Nephron (organoid): ENCODE results near the gene MKKS.

ENCODE experiments used
- H3K27ac Mint-ChIP-seq, 3 experiments: 2 replicates each; pipeline ENCODE4 v1.8.0; 2020; ENCODE audit warnings: mixed read lengths in 3 of 3, mild to moderate bottlenecking in 2 of 3, moderate library complexity in 1 of 3
- H3K27me3 Mint-ChIP-seq: 2 replicates; pipeline ENCODE4 v1.8.0; 2021; ENCODE audit warnings: low read depth, mild to moderate bottlenecking, moderate library complexity, mixed read lengths
- H3K36me3 Mint-ChIP-seq: 2 replicates; pipeline ENCODE4 v1.8.0; 2020; ENCODE audit warnings: low read depth, mixed read lengths
- H3K4me1 Mint-ChIP-seq: 2 replicates; pipeline ENCODE4 v1.8.0; 2020; ENCODE audit warnings: mixed read lengths
- H3K4me3 Mint-ChIP-seq, 3 experiments: 2 replicates each; pipeline ENCODE4 v1.8.0; 2020; ENCODE audit warnings: mild to moderate bottlenecking in 3 of 3, mixed read lengths in 3 of 3, moderate library complexity in 2 of 3
- H3K9me3 Mint-ChIP-seq: 2 replicates; pipeline ENCODE4 v1.8.0; 2020; ENCODE audit warnings: mixed read lengths
- TF ChIP-seq, protein P1 (sequence below), 3 experiments: fragments of 200-600 bp; sonication (generic); IDR thresholded peaks; one replicate each; pipeline ENCODE4 v1.5.0; 2021; ENCODE audit warnings: antibody characterized with exemption in 3 of 3; ENCODE audit not compliant: unreplicated experiment in 3 of 3

Gene MKKS

GRCh38 chr20:10360878-10361277 is 73.1 kb downstream of the MKKS start:
- no peak overlapping the region for H3K4me3 Mint-ChIP-seq
- H3K4me1 Mint-ChIP-seq = no peaks in the 10 kb centered on the region
- TF ChIP-seq, protein P1, sequence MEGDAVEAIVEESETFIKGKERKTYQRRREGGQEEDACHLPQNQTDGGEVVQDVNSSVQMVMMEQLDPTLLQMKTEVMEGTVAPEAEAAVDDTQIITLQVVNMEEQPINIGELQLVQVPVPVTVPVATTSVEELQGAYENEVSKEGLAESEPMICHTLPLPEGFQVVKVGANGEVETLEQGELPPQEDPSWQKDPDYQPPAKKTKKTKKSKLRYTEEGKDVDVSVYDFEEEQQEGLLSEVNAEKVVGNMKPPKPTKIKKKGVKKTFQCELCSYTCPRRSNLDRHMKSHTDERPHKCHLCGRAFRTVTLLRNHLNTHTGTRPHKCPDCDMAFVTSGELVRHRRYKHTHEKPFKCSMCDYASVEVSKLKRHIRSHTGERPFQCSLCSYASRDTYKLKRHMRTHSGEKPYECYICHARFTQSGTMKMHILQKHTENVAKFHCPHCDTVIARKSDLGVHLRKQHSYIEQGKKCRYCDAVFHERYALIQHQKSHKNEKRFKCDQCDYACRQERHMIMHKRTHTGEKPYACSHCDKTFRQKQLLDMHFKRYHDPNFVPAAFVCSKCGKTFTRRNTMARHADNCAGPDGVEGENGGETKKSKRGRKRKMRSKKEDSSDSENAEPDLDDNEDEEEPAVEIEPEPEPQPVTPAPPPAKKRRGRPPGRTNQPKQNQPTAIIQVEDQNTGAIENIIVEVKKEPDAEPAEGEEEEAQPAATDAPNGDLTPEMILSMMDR (IDR thresholded peaks at IDR 0.05; ENCODE audit: unreplicated experiment in 3 of 3) = no peak
- no peaks in the 10 kb centered on the region for H3K36me3 Mint-ChIP-seq
- no peak overlapping the region for H3K27ac Mint-ChIP-seq
- H3K27me3 Mint-ChIP-seq = no peaks in the 10 kb centered on the region
- H3K9me3 Mint-ChIP-seq = no peaks in the 10 kb centered on the region

DNA sequence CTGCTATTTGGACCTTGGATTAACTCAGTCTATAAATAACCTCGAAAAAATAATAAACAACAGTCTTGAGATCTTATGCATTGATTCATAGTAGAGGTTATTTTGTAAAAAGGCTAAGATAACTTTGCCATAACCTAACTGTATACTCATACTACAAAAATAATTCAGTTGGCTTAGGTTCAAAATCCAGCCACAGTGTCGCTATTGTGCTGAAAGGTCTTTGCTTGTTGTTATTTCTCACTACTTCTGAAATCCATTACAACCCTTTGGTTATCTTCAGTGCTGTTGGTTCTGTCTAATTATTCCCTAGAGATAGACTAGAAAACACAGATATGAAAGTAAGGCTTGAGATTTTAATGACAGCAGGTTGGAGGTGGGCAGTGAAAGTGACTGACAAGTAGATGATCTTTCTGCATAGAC is 74.4 kb downstream of the MKKS start:
- no peaks in the 10 kb centered on the region for H3K27me3 Mint-ChIP-seq
- no peaks in the 10 kb centered on the region for H3K9me3 Mint-ChIP-seq
- H3K4me1 Mint-ChIP-seq = no peaks in the 10 kb centered on the region
- TF ChIP-seq, protein P1 (IDR thresholded peaks at IDR 0.05; ENCODE audit: unreplicated experiment in 3 of 3) = no peak
- H3K27ac Mint-ChIP-seq = no peak overlapping the region
- H3K4me3 Mint-ChIP-seq = no peak overlapping the region
- H3K36me3 Mint-ChIP-seq = no peaks in the 10 kb centered on the region

DNA sequence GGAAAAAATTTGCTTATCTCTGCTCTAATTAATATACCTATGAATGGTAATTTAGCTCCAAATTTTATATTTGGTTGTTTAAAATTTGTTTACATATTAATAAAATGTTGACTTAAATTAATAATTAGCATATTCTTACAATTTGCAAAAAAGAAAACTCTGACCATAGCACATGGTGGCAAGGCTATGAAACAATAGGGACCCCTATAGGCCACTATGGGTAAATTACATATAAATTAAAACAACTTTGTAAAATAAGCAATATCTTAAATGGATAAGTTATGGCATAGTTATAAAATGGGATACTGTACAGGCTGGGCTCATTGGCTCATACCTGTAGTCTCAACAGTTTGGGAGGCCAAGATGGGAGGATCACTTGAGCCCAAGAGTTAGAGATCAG is 76.0 kb downstream of the MKKS start:
- Mint-ChIP-seq H3K27me3 (no peaks in the 10 kb centered on the region), H3K4me1 (peaks cover 5% of the 10 kb centered on the region), H3K36me3 (no peaks in the 10 kb centered on the region), H3K4me3 (no peak overlapping the region), H3K9me3 (no peaks in the 10 kb centered on the region), H3K27ac (no peak overlapping the region)
- TF ChIP-seq, protein P1 (IDR thresholded peaks at IDR 0.05; ENCODE audit: unreplicated experiment in 3 of 3) = no peak

DNA sequence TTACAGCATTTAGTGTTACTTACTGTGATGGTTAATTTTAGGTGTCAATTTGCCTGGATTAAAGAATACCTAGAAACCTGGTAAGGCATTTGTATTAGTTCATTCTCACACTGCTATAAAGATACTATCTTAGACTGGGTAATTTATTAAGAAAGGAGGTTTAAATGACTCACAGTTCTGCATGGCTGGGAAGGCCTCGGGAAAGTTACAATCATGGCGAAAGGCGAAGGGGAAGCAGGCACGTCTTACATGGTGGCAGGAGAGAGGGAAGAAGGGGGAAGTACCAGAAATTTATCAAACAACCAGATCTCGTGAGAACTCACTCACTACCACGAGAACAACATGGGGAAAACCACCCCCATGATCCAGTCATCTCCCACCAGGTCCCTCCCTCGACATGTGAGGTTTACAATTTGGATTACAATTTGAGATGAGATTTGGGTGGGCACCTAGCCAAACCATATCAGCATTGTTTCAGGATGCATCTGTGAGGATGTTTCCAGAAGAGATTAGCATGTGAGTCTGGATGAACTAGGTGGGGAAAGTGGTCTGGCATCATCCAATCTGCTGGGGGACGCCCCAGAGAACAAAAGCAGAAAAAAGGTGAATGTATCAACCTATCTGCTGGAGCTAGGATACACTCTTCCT is 76.8 kb downstream of the MKKS start:
- no peak overlapping the region for H3K27ac Mint-ChIP-seq
- H3K27me3 Mint-ChIP-seq = no peaks in the 10 kb centered on the region
- peaks cover 12% of the 10 kb centered on the region for H3K4me1 Mint-ChIP-seq
- TF ChIP-seq, protein P1 (IDR thresholded peaks at IDR 0.05; ENCODE audit: unreplicated experiment in 3 of 3) = no peak
- H3K36me3 Mint-ChIP-seq = no peaks in the 10 kb centered on the region
- no peaks in the 10 kb centered on the region for H3K9me3 Mint-ChIP-seq
- H3K4me3 Mint-ChIP-seq = no peak overlapping the region

GRCh38 chr20:10356628-10357027 is 77.4 kb downstream of the MKKS start:
- Mint-ChIP-seq H3K27me3 (no peaks in the 10 kb centered on the region), H3K4me1 (peaks cover 14% of the 10 kb centered on the region), H3K36me3 (no peaks in the 10 kb centered on the region), H3K9me3 (no peaks in the 10 kb centered on the region), H3K27ac (no peak overlapping the region), H3K4me3 (no peak overlapping the region)
- TF ChIP-seq, protein P1 (IDR thresholded peaks at IDR 0.05; ENCODE audit: unreplicated experiment in 3 of 3) = no peak
